ENCODE results near the gene KRTAP1-4.
"Not testable (repeated sequence)": the region's sequence is repeated elsewhere in the genome, so short reads cannot be mapped to it uniquely, and the experiment has no call there.

The KRTAP1-4 gene

DNA sequence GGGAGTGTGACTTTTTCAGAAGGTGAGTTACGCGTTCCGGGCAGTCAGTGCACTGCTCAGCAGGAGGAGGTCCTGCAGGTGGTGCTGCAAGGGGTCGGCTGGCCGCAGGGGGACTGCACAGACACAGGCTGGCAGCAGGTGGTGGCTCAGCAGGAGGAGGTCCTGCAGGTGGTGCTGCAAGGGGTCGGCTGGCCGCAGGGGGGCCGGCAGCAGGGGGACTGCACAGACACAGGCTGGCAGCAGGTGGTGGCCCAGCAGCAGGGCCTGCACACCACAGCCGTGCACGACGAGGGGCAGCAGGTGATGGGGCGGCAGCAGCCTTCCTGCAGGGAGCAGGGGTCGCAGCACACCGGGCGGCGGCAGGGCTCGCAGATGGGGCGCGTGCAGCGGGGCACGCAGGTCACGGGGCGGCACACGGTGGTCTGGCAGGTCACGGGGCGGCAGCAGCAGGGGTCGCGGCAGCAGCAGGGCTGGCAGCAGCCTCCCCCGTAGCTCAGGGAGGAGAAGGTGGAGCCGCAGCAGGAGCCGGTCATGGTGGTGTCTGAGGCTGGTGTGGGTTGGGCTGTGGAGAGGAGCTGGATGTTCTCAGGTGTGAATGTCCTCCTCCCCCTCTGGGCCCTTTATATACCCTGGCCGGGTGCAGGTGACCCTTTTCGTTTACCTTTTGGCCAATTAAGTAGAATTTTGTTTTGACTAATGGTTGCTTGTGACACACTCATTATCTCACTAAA lies 16.9 kb upstream of the KRTAP1-4 start, which contains the start of gene KRTAP2-1:
Gene KRTAP2-1 (minus strand): TSS at position 582 of the 731 bp plus-strand sequence. CDS start 49 bp downstream, at position 533.
- 80% methylated on average over 3 of the region's 33 CpGs for WGBS (ENCODE audit: insufficient coverage)
- POLR2A ChIA-PET; CTCF ChIA-PET; H3K9me3 ChIP-seq (ENCODE audit: control extremely low read depth in 1 of 5, control insufficient read depth in 4 of 5, insufficient read depth in 2 of 5, low read depth in 1 of 5, low read length in 4 of 5); H3K36me3 ChIP-seq (ENCODE audit: control insufficient read depth in 4 of 4, insufficient read depth in 4 of 4, low read length in 3 of 4); H3K4me1 ChIP-seq (ENCODE audit: control extremely low read depth in 1 of 4, control insufficient read depth in 4 of 4, insufficient read depth in 4 of 4, low read length in 3 of 4); H3K4me3 ChIP-seq (ENCODE audit: control insufficient read depth in 1 of 7, extremely low read depth in 1 of 7, insufficient read depth in 4 of 7, low read depth in 2 of 7, low read length in 6 of 7); H3K27ac ChIP-seq (ENCODE audit: insufficient read depth in 1 of 2, low read depth in 1 of 2, low read length in 2 of 2, poor library complexity in 1 of 2, severe bottlenecking in 2 of 2); DNase-seq: not testable (repeated sequence)
- peaks cover 0 to 25% (median 3%) of the 10 kb centered on the region in 5 experiments for H3K27me3 ChIP-seq (replicated peaks in 2 of 5; ENCODE audit: control insufficient read depth in 4 of 5, insufficient read depth in 5 of 5, low read length in 4 of 5)

DNA sequence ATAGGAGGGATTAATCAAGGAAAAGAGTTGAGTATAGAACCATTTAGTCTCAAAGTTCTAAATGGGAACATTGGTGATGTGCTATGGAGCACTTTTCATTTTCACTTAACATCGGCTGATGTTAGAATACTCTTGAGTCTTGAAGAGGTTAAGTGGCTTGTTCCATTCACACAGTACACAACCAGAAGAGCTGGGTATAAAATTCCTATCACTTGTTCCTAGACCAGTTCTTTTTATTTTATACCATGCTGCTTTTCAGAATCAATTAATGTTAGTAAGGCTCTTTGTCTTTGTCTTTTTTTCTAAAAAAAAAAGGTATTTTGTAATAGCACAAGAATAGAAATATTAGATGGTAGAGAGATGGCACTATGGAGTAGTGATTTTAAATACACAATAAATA lies 13.0 kb upstream of the KRTAP1-4 start:
- POLR2A ChIA-PET: no interaction called here
- Histone ChIP-seq H3K9me3 (ENCODE audit: control extremely low read depth in 1 of 5, control insufficient read depth in 4 of 5, insufficient read depth in 2 of 5, low read depth in 1 of 5, low read length in 4 of 5) (peaks cover 0 to 3% (median 0%) of the 10 kb centered on the region in 5 experiments), H3K4me3 (ENCODE audit: control insufficient read depth in 1 of 7, extremely low read depth in 1 of 7, insufficient read depth in 4 of 7, low read depth in 2 of 7, low read length in 6 of 7) (no peak overlapping the region), H3K36me3 (ENCODE audit: control insufficient read depth in 4 of 4, insufficient read depth in 4 of 4, low read length in 3 of 4) (no peaks in the 10 kb centered on the region), H3K4me1 (ENCODE audit: control extremely low read depth in 1 of 4, control insufficient read depth in 4 of 4, insufficient read depth in 4 of 4, low read length in 3 of 4) (no peaks in the 10 kb centered on the region), H3K27me3 (replicated peaks in 2 of 5; ENCODE audit: control insufficient read depth in 4 of 5, insufficient read depth in 5 of 5, low read length in 4 of 5) (peaks cover 0 to 16% (median 0%) of the 10 kb centered on the region in 5 experiments), H3K27ac (ENCODE audit: insufficient read depth in 1 of 2, low read depth in 1 of 2, low read length in 2 of 2, poor library complexity in 1 of 2, severe bottlenecking in 2 of 2) (no peak overlapping the region)
- no CpG with 5 or more reads among the region's 1 CpG for WGBS (ENCODE audit: insufficient coverage)
- CTCF ChIA-PET: no interaction called here
- no peak for DNase-seq

- POLR2A ChIA-PET; CTCF ChIA-PET; H3K4me1 ChIP-seq (ENCODE audit: control extremely low read depth in 1 of 4, control insufficient read depth in 4 of 4, insufficient read depth in 4 of 4, low read length in 3 of 4); H3K4me3 ChIP-seq (ENCODE audit: control insufficient read depth in 1 of 7, extremely low read depth in 1 of 7, insufficient read depth in 4 of 7, low read depth in 2 of 7, low read length in 6 of 7); H3K9me3 ChIP-seq (ENCODE audit: control extremely low read depth in 1 of 5, control insufficient read depth in 4 of 5, insufficient read depth in 2 of 5, low read depth in 1 of 5, low read length in 4 of 5); H3K27ac ChIP-seq (ENCODE audit: insufficient read depth in 1 of 2, low read depth in 1 of 2, low read length in 2 of 2, poor library complexity in 1 of 2, severe bottlenecking in 2 of 2); DNase-seq; H3K27me3 ChIP-seq (replicated peaks in 2 of 5; ENCODE audit: control insufficient read depth in 4 of 5, insufficient read depth in 5 of 5, low read length in 4 of 5); H3K36me3 ChIP-seq (ENCODE audit: control insufficient read depth in 4 of 4, insufficient read depth in 4 of 4, low read length in 3 of 4): not testable (repeated sequence)
- WGBS (ENCODE audit: insufficient coverage): 92% methylated on average over 10 of the region's 14 CpGs
These were observed 11.0 kb upstream of the KRTAP1-4 start, which contains the start of gene KRTAP1-1 for GRCh38 chr17:41040783-41041571. Gene KRTAP1-1, minus strand, starts transcription at chr17:41041450. Its CDS starts 53 bp downstream, at chr17:41041397.

- ChIA-PET CTCF (interaction anchor here (0.7 kb wide), 1 partner anchor 30 kb away, joined by 3 read pairs; no protein-coding TSS in a partner anchor), POLR2A (no interaction called here)
- Histone ChIP-seq H3K4me1 (ENCODE audit: control extremely low read depth in 1 of 4, control insufficient read depth in 4 of 4, insufficient read depth in 4 of 4, low read length in 3 of 4) (no peaks in the 10 kb centered on the region), H3K9me3 (ENCODE audit: control extremely low read depth in 1 of 5, control insufficient read depth in 4 of 5, insufficient read depth in 2 of 5, low read depth in 1 of 5, low read length in 4 of 5) (no peaks in the 10 kb centered on the region), H3K4me3 (ENCODE audit: control insufficient read depth in 1 of 7, extremely low read depth in 1 of 7, insufficient read depth in 4 of 7, low read depth in 2 of 7, low read length in 6 of 7) (no peak overlapping the region), H3K27me3 (replicated peaks in 2 of 5; ENCODE audit: control insufficient read depth in 4 of 5, insufficient read depth in 5 of 5, low read length in 4 of 5) (peaks cover 0 to 3% (median 2%) of the 10 kb centered on the region in 5 experiments), H3K36me3 (ENCODE audit: control insufficient read depth in 4 of 4, insufficient read depth in 4 of 4, low read length in 3 of 4) (no peaks in the 10 kb centered on the region), H3K27ac (ENCODE audit: insufficient read depth in 1 of 2, low read depth in 1 of 2, low read length in 2 of 2, poor library complexity in 1 of 2, severe bottlenecking in 2 of 2) (no peak overlapping the region)
- no CpG with 5 or more reads among the region's 2 CpGs for WGBS (ENCODE audit: insufficient coverage)
- no peak for DNase-seq
These were observed 7.9 kb upstream of the KRTAP1-4 start for GRCh38 chr17:41037853-41038350.

DNA sequence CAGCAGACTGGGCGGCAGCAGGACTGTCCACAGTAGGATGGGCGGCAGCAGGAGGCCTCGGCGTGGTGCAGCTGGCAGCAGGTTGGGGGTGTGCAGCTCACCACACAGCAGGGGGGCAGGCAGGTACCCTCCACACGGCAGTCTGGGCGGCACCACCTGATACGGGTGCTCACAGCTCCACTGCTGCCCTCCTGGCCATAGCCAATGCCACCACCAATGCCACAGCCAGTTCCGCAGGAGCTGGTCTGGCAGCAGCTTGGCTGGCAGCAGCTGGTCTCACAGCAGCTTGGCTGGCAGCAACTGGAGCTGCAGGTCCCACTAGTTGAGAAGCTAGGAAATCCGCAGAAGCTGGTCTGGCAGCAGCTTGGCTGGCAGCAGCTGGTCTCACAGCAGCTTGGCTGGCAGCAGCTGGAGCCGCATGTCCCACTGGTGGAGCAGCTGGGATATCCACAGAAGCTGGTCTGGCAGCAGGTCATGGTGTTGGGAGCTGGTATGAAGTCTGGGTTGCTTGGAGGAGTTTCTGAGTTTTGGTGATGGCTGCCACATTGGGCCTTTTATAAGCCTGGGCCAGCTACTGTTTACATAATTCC lies 4.4 kb upstream of the KRTAP1-4 start, which contains the start of gene KRTAP1-3:
Gene KRTAP1-3 (minus strand): TSS at position 529 of the 590 bp plus-strand sequence. CDS start 53 bp downstream, at position 476.
- H3K4me3 ChIP-seq (ENCODE audit: control insufficient read depth in 1 of 7, extremely low read depth in 1 of 7, insufficient read depth in 4 of 7, low read depth in 2 of 7, low read length in 6 of 7); H3K27ac ChIP-seq (ENCODE audit: insufficient read depth in 1 of 2, low read depth in 1 of 2, low read length in 2 of 2, poor library complexity in 1 of 2, severe bottlenecking in 2 of 2); DNase-seq; H3K9me3 ChIP-seq (ENCODE audit: control extremely low read depth in 1 of 5, control insufficient read depth in 4 of 5, insufficient read depth in 2 of 5, low read depth in 1 of 5, low read length in 4 of 5); H3K36me3 ChIP-seq (ENCODE audit: control insufficient read depth in 4 of 4, insufficient read depth in 4 of 4, low read length in 3 of 4); H3K27me3 ChIP-seq (replicated peaks in 2 of 5; ENCODE audit: control insufficient read depth in 4 of 5, insufficient read depth in 5 of 5, low read length in 4 of 5); H3K4me1 ChIP-seq (ENCODE audit: control extremely low read depth in 1 of 4, control insufficient read depth in 4 of 4, insufficient read depth in 4 of 4, low read length in 3 of 4); POLR2A ChIA-PET: not testable (repeated sequence)
- CTCF ChIA-PET: interaction anchor here (0.7 kb wide), 1 partner anchor 1685 kb away, joined by 3 read pairs; no protein-coding TSS in a partner anchor
- 97% methylated on average over 4 of the region's 10 CpGs for WGBS (ENCODE audit: insufficient coverage)

DNA sequence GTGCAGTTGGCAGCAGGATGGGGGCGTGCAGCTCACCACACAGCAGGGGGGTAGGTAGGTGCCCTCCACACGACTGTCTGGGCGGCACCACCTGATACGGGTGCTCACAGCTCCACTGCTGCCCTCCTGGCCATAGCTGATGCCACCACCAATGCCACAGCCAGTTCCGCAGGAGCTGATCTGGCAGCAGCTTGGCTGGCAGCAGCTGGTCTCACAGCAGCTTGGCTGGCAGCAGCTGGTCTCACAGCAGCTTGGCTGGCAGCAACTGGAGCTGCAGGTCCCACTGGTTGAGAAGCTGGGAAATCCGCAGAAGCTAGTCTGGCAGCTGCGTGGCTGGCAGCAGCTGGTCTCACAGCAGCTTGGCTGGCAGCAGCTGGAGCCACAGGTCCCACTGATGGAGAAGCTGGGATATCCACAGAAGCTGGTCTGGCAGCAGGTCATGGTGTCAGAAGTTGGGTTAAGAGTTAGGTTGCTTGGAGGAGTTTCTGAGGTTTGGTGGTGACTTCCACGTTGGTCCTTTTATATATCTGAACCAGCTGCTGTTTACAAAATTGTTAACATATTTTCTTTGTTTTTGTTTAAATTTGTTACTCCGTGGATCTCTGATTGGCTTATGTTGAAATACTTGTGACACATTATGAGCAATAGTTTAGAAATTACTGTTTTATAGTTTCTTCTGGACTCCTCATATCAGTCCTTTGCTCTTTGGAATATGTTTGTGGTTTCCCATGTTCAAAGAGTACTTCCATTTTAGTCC lies 3.1 kb downstream of the KRTAP1-4 start, which contains the start of gene KRTAP1-5:
Gene KRTAP1-5 (minus strand): TSS at position 494 of the 757 bp plus-strand sequence. CDS start 53 bp downstream, at position 441.
- Histone ChIP-seq H3K27me3 (replicated peaks in 2 of 5; ENCODE audit: control insufficient read depth in 4 of 5, insufficient read depth in 5 of 5, low read length in 4 of 5) (peaks cover 0 to 4% (median 0%) of the 10 kb centered on the region in 5 experiments), H3K27ac (ENCODE audit: insufficient read depth in 1 of 2, low read depth in 1 of 2, low read length in 2 of 2, poor library complexity in 1 of 2, severe bottlenecking in 2 of 2) (no peak within 1 kb of the TSS), H3K4me3 (ENCODE audit: control insufficient read depth in 1 of 7, extremely low read depth in 1 of 7, insufficient read depth in 4 of 7, low read depth in 2 of 7, low read length in 6 of 7) (no peak within 1 kb of the TSS), H3K9me3 (ENCODE audit: control extremely low read depth in 1 of 5, control insufficient read depth in 4 of 5, insufficient read depth in 2 of 5, low read depth in 1 of 5, low read length in 4 of 5) (peaks cover 0 to 1% (median 0%) of the 10 kb centered on the region in 5 experiments), H3K36me3 (ENCODE audit: control insufficient read depth in 4 of 4, insufficient read depth in 4 of 4, low read length in 3 of 4) (no peaks in the 10 kb centered on the region), H3K4me1 (ENCODE audit: control extremely low read depth in 1 of 4, control insufficient read depth in 4 of 4, insufficient read depth in 4 of 4, low read length in 3 of 4) (no peaks in the 10 kb centered on the region)
- CTCF ChIA-PET: no interaction called here
- DNase-seq: no peak
- 97% methylated on average over 5 of the region's 9 CpGs for WGBS (ENCODE audit: insufficient coverage)
- POLR2A ChIA-PET: no interaction called here

Data from common myeloid progenitor, CD34-positive (primary cell).